Measurements from ENCODE around the gene SBNO2. TPM values are rescaled to one million over a fixed set of nuclear protein-coding genes. Genes with fewer than 3 reads are reported as not detected.

The SBNO2 gene
- total RNA-seq, 1 donor from 2014 or later: 63.2 TPM

- intact Hi-C loops (cut with micrococcal nuclease): no loop called here
These were observed 94.4 kb downstream of the SBNO2 start for GRCh38 chr19:1079566-1080111.

DNA sequence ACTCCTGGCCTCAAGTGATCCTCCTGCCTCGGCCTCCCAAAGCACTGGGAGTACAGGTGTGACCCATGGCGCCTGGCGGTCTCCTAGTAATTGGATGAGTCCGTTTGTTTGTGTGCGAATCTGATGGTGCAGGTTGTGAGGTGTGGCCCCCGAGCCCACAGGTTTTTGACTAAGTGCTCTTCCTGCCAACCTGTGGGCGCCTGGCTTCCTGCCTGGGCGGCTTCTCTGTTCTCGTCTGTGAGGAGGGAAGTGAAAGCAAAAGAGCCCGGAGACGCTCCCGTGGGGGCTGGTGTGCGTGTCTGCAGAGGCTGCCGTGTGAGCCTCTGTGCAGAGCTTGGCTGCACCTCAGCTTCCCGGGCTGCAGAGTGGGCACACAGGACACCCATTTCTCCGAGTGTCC lies 97.1 kb downstream of the SBNO2 start:
- intact Hi-C loops (cut with micrococcal nuclease): loop anchor here (1.0 kb wide), 1 partner anchor 8 kb away; no protein-coding TSS in a partner anchor

GRCh38 chr19:1076046-1076386 lies 98.1 kb downstream of the SBNO2 start:
- intact Hi-C loops (cut with micrococcal nuclease): no loop called here

- intact Hi-C loops (cut with micrococcal nuclease): no loop called here
These were observed 99.4 kb downstream of the SBNO2 start for GRCh38 chr19:1074544-1075283.

- intact Hi-C loops (cut with micrococcal nuclease): no loop called here
These were observed 100.0 kb downstream of the SBNO2 start for GRCh38 chr19:1073956-1074517.

GRCh38 chr19:1073063-1073955 lies 100.8 kb downstream of the SBNO2 start:
- intact Hi-C loops (cut with micrococcal nuclease): no loop called here

GRCh38 chr19:1072371-1073015 lies 101.6 kb downstream of the SBNO2 start:
- intact Hi-C loops (cut with micrococcal nuclease): no loop called here

GRCh38 chr19:1070931-1071791 lies 102.9 kb downstream of the SBNO2 start:
- intact Hi-C loops (cut with micrococcal nuclease): no loop called here

DNA sequence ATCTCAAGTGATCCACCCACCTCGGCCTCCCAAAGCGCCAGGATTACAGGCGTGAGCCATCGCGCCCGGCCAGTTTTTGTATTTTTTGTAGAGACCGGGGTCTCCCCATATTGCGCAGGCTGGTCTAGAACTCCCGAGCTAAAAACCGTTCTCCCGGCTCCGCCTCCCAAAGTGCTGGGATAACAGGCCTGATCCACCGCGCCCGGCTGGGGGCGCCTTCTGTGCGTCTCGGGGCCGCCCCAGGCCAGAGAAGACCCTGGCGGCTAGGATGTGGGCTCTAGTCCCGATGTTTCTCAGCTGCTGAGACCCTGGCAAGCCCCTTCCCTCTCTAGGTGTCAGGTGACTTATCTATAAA lies 103.5 kb downstream of the SBNO2 start:
- intact Hi-C loops (cut with micrococcal nuclease): no loop called here

DNA sequence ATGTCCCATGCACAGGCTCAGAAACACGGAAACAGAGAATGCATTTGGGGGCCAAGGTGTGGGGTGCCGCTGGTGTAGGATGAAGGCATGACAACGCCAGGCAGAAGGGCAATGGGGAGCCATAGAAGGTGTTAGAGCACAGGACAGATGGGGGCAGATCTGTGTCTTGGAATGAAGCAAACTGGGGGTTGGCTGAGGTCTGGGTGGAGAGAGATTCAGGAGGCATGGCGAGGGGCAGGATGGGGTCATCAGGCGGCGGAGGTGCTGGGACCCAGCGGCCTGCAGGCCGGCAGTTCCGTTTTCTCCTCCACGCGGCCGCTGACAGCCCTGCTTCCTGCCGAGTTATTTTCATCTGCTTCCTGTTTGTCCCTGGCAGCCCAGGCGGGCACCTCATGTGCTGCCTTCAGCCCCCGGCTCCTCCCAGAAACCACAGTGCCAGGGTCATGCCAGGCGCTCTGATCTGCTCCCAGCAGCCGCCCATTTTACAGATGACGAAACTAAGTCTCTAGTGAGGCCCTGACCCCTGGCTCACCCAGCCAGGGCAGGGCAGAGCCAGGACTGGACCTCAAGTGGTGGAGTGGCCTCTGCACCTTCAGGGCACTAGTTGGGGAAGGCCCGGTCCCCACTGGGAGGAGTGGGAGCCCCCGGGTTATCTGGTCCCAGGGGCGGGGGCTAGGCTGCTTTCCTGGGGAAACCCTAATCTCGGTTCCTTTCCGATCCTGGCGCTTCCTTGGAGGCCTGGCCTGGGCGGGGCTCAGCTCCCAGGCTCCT lies 104.9 kb downstream of the SBNO2 start:
- intact Hi-C loops (cut with micrococcal nuclease): loop anchor here (1.0 to 2.0 kb wide), 4 partner anchors 8 to 42 kb away; partner anchors contain the start of genes ABCA7 and CNN2

DNA sequence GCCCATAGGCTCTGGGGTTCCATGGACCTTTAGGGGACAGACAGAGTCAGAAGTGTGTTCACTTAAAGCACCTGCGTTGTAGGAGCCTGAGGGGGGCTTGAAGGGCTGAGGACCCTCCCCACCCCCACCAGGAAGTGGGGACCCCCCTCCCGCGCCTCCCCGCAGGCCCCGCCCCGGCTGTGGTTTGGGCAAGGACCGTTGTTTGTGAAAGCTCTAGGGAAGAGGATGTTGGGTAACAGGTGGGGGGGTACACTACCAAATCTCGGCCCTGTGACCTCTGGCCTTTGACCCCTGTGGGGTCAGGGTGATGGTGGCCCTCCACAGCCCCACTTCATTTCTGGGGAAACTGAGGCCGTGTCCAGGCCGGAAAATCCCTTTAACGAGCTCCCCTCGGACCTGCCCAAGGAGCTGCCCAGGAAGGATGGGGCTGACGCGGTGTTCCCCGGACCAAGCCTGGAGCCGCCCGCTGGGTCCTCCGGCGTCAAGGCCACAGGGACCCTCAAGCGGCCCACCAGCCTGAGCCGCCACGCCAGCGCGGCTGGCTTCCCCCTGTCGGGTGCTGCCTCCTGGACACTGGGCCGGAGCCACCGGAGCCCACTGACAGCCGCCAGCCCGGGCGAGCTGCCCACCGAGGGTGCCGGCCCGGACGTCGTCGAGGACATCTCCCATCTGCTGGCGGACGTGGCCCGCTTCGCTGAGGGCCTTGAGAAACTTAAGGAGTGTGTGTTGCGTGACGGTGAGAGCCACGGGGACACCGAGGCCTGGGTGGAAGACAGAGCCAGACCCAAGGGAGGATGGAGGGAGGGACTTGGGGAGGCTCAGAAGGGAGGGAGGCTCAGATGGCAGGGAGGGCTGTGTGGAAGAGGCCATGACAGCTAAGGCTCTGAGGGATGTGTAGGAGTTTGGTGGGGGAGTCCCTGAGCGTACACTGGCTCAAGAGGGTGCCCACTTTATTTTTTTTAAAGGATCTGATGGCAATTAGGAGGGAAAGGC lies 105.8 kb downstream of the SBNO2 start:
- intact Hi-C loops (cut with micrococcal nuclease): loop anchor here (1.0 to 2.0 kb wide), 4 partner anchors 9 to 42 kb away; partner anchors contain the start of genes ABCA7 and CNN2

DNA sequence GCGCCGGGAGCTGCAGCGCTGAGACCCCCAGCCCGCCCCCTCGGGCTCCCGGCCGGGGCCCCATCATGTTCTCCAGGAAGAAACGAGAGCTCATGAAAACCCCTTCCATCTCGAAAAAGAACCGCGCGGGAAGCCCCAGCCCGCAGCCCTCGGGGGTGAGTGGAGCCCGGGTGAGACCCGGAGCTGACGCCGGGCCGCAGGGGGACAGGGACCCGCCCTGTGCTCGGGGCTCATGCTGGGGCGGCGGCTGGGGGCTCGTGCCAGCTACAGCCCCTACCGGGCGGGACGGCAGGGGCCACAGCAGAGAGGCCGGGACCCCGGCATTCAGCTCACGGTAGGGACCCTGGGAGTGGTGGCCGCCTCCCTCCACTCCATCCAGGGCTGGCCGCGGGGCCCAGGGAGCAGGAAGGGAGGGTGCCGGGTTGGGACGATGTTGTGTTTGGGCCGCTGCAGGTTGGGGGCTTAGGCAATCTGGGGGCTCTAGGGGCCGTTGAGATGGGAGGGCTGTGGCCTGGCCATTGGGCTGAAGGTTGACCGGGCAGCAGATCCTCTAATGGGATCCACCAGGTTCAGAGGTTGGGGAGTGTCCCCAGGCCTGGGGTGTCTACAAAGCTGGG lies 106.6 kb downstream of the SBNO2 start:
- intact Hi-C loops (cut with micrococcal nuclease): no loop called here

DNA sequence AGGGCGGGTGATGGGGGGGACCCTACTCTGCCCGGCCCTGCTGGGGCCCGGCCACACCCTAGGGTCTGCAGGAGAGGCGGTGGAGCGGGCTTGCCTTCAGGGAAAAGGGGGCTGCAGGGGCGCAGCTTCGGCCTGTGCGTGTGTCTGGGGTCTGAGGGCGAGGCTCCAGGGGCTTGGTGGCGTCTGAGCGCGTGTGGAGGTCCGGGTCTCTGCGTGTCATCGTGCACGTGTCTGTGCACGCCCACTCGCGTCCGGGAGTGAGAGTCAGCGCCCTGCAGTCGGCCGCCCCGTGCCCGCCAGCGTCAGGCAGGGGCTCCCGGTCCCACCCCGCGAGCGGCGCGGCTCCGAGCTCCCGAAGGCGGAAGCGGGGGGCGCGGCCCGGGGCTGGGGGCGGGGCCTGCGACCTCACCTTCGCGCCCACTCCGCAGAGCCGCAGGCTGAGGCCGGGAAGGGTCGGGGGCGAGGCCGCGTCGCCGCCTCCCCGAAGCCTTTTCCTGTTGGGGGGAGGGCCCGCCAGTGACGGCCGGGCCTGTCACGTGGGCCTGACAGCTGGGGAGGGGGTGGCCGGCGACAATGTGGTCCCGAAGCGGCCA lies 107.2 kb downstream of the SBNO2 start, which contains the start of gene ARHGAP45:
TSS of gene ARHGAP45 (plus strand) at position 420 of the 593 bp plus-strand sequence. CDS start 239 bp downstream, outside the sequence.
- intact Hi-C loops (cut with micrococcal nuclease): no loop called here

GRCh38 chr19:1066251-1066747 lies 107.8 kb downstream of the SBNO2 start:
- intact Hi-C loops (cut with micrococcal nuclease): no loop called here

GRCh38 chr19:1065606-1066109 lies 108.4 kb downstream of the SBNO2 start:
- intact Hi-C loops (cut with micrococcal nuclease): no loop called here

- intact Hi-C loops (cut with micrococcal nuclease): no loop called here
These were observed 109.1 kb downstream of the SBNO2 start for GRCh38 chr19:1064661-1065605.

Measured in T-helper 2 cell treated with Interferon-gamma antibody and Interleukin-4, amounts not matched to agents 100 ng/mL and 5 ng/mL, for 36 hours (primary cell).